Bronchial smooth muscle cell (primary cell): ENCODE data around the gene TRIM56. TPM values are rescaled to one million over a fixed set of nuclear protein-coding genes. Genes with fewer than 3 reads are reported as not detected.

Experiments used
- total RNA-seq: library from RNA; depleted of rRNA; stranded (reverse); fragments of >200 nt; gene quantifications from 2 replicates; pipeline ENCODE4 v1.2.1, GENCODE V29; 2014

The TRIM56 gene, protein sequence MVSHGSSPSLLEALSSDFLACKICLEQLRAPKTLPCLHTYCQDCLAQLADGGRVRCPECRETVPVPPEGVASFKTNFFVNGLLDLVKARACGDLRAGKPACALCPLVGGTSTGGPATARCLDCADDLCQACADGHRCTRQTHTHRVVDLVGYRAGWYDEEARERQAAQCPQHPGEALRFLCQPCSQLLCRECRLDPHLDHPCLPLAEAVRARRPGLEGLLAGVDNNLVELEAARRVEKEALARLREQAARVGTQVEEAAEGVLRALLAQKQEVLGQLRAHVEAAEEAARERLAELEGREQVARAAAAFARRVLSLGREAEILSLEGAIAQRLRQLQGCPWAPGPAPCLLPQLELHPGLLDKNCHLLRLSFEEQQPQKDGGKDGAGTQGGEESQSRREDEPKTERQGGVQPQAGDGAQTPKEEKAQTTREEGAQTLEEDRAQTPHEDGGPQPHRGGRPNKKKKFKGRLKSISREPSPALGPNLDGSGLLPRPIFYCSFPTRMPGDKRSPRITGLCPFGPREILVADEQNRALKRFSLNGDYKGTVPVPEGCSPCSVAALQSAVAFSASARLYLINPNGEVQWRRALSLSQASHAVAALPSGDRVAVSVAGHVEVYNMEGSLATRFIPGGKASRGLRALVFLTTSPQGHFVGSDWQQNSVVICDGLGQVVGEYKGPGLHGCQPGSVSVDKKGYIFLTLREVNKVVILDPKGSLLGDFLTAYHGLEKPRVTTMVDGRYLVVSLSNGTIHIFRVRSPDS
- total RNA-seq = 23.2 and 36.1 TPM in 2 replicates

DNA sequence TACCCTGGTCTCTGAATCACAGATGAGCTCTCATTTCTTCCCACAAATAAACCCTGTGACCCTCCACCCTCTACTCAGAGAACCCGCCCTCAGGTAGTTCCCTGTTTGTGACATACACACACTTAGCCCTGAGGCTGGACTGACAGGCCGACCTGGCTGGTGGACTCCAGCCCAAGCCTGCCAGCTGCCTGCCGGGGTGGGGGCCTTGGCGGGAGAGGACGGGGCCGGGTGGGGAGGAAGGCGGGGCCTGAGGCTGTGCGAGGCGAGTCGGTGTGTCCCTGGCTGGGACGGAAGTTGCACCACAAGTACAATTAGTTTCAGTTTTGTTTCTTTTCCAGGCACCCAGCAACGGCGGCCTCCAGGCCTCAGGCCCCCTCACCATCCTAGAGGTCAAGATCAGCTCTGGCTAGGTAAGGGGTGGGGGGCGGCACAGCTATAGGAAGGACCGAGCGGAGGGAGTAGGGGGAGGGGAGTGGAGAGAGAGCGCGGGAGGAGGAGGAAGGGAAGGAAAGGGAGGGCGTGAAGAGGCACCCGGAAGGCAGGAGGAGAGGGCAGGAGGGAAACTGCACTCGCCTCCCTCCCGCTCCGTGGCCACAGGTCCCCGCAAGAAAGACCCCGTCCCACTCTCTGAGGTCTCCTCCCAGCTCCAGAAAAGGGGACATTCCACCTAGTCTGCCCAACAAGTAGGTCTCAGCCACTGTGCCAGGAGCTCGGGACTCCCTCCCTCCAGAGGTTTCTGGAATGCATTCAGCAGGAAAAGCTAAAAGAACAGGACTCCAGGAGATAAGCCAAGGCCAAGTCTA, at the start of gene TRIM56:
Gene TRIM56, plus strand, starts transcription at position 320 of the 803 bp plus-strand sequence. CDS start 1,832 bp downstream, outside the sequence.

GRCh38 chr7:101126651-101127459, 41.6 kb downstream of the TRIM56 start, which contains the start of gene SERPINE1:
Gene SERPINE1, plus strand, starts transcription at chr7:101127104. Its CDS starts 1,290 bp downstream, at chr7:101128394.

Other genes with a start within 250 kb of the TRIM56 start
- gene SLC12A9, start 232.8 kb upstream of the TRIM56 start, total RNA-seq = 9.4 and 14.5 TPM in 2 replicates
- 73.1 and 81.6 TPM in 2 replicates for gene TRIP6, start 218.1 kb upstream of the TRIM56 start, total RNA-seq
- gene SRRT, start 210.4 kb upstream of the TRIM56 start, total RNA-seq = 35.1 and 40.8 TPM in 2 replicates
- gene UFSP1, start 195.8 kb upstream of the TRIM56 start, total RNA-seq = 2.7 and 5.4 TPM in 2 replicates
- gene ACHE, start 189.6 kb upstream of the TRIM56 start, total RNA-seq = under 0.01 and 0.17 TPM in 2 replicates
- under 0.01 TPM in 1 of 2 replicates, not detected in the other for gene MUC3A, start 135.9 kb upstream of the TRIM56 start, total RNA-seq
- gene MUC12, start 115.9 kb upstream of the TRIM56 start, total RNA-seq = 0.32 and 0.34 TPM in 2 replicates
- not detected in 2 replicates for gene MUC17, start 65.4 kb upstream of the TRIM56 start, total RNA-seq
- gene SERPINE1, start 41.6 kb downstream of the TRIM56 start, total RNA-seq = 26.5 and 37.9 TPM in 2 replicates
- 168 and 194 TPM in 2 replicates for gene AP1S1, start 69.0 kb downstream of the TRIM56 start, total RNA-seq
- gene VGF, start 80.1 kb downstream of the TRIM56 start, total RNA-seq = 0.32 TPM in 1 of 2 replicates, not detected in the other
- gene NAT16, start 94.8 kb downstream of the TRIM56 start, total RNA-seq = not detected in 2 replicates
- gene MOGAT3, start 115.6 kb downstream of the TRIM56 start, total RNA-seq = not detected in 2 replicates
- 75.1 and 96.5 TPM in 2 replicates for gene PLOD3, start 132.1 kb downstream of the TRIM56 start, total RNA-seq
- 45.3 and 91.6 TPM in 2 replicates for gene ZNHIT1, start 132.7 kb downstream of the TRIM56 start, total RNA-seq
- gene CLDN15, start 152.3 kb downstream of the TRIM56 start, total RNA-seq = 2.5 and 4.1 TPM in 2 replicates
- 274 and 310 TPM in 2 replicates for gene FIS1, start 159.6 kb downstream of the TRIM56 start, total RNA-seq
- gene IFT22, start 236.3 kb downstream of the TRIM56 start, total RNA-seq = 23.6 and 38.6 TPM in 2 replicates